ENCODE results near the gene MYT1. TPM values are rescaled to one million over a fixed set of nuclear protein-coding genes. Genes with fewer than 3 reads are reported as not detected.

Gene MYT1
- total and polyA plus RNA-seq, 9 of the 15 experiments (the other 6 are each of a cell fraction or from before 2014, with no cell fraction given) = 0.02 to 0.12 (median 0.06) TPM; not detected in 4

- TF ChIP-seq NCOA4 (IDR thresholded peaks at IDR 0.05; ENCODE audit: partially characterized antibody) = no peak
- peak; percentile 41; the same call in 1 of the 2 replicates for TF ChIP-seq CHAMP1 (IDR thresholded peaks at IDR 0.05)
- TF ChIP-seq NFATC3 (IDR thresholded peaks at IDR 0.05) = peak; percentile 70; the same call in 1 of the 2 replicates
- no peak for TF ChIP-seq JUNB (CRISPR knock-in tag; conservative IDR thresholded peaks at IDR 0.05)
- TF ChIP-seq ZNF263 (CRISPR knock-in tag; IDR thresholded peaks at IDR 0.05; ENCODE audit: borderline replicate concordance) = no peak
- TF ChIP-seq REST (IDR thresholded peaks at IDR 0.05; ENCODE audit: borderline replicate concordance) = peak; percentile 75
- TF ChIP-seq REST (CRISPR knock-in tag; IDR thresholded peaks at IDR 0.05; ENCODE audit: low read depth) = no peak
- TF ChIP-seq, protein P1, sequence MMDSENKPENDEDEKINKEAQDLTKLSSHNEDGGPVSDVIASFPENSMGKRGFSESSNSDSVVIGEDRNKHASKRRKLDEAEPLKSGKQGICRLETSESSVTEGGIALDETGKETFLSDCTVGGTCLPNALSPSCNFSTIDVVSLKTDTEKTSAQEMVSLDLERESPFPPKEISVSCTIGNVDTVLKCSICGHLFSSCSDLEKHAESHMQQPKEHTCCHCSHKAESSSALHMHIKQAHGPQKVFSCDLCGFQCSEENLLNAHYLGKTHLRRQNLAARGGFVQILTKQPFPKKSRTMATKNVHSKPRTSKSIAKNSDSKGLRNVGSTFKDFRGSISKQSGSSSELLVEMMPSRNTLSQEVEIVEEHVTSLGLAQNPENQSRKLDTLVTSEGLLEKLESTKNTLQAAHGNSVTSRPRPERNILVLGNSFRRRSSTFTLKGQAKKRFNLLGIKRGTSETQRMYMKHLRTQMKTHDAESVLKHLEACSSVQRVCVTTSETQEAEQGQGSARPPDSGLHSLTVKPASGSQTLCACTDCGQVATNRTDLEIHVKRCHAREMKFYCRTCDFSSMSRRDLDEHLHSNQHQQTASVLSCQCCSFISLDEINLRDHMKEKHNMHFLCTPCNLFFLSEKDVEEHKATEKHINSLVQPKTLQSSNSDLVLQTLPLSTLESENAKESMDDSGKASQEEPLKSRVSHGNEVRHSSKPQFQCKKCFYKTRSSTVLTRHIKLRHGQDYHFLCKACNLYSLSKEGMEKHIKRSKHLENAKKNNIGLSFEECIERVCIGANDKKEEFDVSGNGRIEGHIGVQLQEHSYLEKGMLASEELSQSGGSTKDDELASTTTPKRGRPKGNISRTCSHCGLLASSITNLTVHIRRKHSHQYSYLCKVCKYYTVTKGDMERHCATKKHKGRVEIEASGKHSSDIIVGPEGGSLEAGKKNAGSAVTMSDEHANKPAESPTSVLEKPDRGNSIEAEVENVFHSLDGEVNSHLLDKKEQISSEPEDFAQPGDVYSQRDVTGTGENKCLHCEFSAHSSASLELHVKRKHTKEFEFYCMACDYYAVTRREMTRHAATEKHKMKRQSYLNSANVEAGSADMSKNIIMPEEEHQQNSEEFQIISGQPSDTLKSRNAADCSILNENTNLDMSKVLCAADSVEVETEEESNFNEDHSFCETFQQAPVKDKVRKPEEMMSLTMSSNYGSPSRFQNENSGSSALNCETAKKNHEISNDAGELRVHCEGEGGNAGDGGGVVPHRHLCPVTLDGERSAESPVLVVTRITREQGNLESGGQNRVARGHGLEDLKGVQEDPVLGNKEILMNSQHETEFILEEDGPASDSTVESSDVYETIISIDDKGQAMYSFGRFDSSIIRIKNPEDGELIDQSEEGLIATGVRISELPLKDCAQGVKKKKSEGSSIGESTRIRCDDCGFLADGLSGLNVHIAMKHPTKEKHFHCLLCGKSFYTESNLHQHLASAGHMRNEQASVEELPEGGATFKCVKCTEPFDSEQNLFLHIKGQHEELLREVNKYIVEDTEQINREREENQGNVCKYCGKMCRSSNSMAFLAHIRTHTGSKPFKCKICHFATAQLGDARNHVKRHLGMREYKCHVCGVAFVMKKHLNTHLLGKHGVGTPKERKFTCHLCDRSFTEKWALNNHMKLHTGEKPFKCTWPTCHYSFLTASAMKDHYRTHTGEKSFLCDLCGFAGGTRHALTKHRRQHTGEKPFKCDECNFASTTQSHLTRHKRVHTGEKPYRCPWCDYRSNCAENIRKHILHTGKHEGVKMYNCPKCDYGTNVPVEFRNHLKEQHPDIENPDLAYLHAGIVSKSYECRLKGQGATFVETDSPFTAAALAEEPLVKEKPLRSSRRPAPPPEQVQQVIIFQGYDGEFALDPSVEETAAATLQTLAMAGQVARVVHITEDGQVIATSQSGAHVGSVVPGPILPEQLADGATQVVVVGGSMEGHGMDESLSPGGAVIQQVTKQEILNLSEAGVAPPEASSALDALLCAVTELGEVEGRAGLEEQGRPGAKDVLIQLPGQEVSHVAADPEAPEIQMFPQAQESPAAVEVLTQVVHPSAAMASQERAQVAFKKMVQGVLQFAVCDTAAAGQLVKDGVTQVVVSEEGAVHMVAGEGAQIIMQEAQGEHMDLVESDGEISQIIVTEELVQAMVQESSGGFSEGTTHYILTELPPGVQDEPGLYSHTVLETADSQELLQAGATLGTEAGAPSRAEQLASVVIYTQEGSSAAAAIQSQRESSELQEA (IDR thresholded peaks at IDR 0.05; ENCODE audit: low read depth) = no peak
- no peak for TF ChIP-seq SRSF9 (IDR thresholded peaks at IDR 0.05; ENCODE audit: borderline replicate concordance, low read depth, low read length)
These were observed 56.8 kb downstream of the MYT1 start (continued) for GRCh38 chr20:64220891-64221527.
